Sigmoid colon (tissue), 3 donors: ENCODE measurements around the gene RAE1.

Experiments used
- POLR2A ChIP-seq, 2 donors: fragments of 450-650 bp; IDR thresholded peaks; one replicate each; pipeline ENCODE4 v1.6.1; 2016; ENCODE audit warnings: antibody characterized with exemption in 2 of 2, mild to moderate bottlenecking in 2 of 2, moderate library complexity in 2 of 2
- TF ChIP-seq, protein P1 (sequence below), 4 experiments: fragments of 450-650 bp in 3 of 4; fragments of 200-600 bp in 1 of 4; IDR thresholded peaks; one replicate each; pipeline ENCODE4 v1.5.1; 2016 to 2019; ENCODE audit warnings: antibody characterized with exemption in 4 of 4, mild to moderate bottlenecking in 3 of 4, moderate library complexity in 2 of 4

DNA sequence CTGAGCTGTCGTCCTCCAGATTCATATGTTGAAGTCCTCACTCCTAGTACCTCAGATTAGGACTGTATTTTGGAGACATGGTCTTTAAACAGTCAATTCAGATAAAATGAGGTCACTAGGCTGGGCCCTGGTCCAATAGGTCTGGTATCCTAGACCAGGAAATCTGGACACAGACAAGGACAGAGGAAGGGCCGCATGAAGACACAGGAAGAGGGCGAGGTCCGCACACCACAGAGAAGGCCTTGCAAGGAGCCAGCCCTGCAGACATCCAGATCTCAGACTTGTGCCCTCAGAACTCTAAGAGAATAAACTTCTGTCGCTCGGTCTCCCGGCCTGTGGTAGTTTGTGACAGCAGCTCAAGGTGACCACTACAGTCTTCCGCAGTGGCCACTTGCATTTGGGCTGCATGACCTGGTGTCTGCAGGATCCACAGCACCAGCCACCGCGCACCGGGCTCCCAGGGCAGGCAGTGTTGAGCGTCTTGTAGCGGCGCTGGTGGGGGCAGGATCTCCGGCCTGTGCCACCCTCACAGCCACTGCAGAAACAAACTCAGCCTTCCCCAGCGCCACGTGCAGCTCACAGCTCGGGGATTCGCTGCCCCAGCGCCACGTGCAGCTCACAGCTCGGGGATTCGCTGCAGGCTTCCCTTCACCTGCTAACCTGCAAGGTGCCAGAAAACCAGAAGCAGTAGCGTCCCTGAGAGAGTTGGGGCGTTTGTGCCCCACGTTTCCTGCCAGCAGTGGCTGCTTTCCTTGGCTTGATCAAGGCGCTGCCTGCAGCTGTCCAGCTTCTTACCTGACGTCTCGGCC is 34.1 kb downstream of the RAE1 start:
- no peak for TF ChIP-seq POLR2A (IDR thresholded peaks at IDR 0.05)
- TF ChIP-seq, protein P1, sequence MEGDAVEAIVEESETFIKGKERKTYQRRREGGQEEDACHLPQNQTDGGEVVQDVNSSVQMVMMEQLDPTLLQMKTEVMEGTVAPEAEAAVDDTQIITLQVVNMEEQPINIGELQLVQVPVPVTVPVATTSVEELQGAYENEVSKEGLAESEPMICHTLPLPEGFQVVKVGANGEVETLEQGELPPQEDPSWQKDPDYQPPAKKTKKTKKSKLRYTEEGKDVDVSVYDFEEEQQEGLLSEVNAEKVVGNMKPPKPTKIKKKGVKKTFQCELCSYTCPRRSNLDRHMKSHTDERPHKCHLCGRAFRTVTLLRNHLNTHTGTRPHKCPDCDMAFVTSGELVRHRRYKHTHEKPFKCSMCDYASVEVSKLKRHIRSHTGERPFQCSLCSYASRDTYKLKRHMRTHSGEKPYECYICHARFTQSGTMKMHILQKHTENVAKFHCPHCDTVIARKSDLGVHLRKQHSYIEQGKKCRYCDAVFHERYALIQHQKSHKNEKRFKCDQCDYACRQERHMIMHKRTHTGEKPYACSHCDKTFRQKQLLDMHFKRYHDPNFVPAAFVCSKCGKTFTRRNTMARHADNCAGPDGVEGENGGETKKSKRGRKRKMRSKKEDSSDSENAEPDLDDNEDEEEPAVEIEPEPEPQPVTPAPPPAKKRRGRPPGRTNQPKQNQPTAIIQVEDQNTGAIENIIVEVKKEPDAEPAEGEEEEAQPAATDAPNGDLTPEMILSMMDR (IDR thresholded peaks at IDR 0.05), result no peak
